NCI-H2081 (cell line): ENCODE data around the gene AGTRAP.

Source experiments
- DNase-seq, 2 experiments: peaks; one replicate each; lab custom pipeline; 2025; lab: John Stamatoyannopoulos, UW

AGTRAP gene

DNA sequence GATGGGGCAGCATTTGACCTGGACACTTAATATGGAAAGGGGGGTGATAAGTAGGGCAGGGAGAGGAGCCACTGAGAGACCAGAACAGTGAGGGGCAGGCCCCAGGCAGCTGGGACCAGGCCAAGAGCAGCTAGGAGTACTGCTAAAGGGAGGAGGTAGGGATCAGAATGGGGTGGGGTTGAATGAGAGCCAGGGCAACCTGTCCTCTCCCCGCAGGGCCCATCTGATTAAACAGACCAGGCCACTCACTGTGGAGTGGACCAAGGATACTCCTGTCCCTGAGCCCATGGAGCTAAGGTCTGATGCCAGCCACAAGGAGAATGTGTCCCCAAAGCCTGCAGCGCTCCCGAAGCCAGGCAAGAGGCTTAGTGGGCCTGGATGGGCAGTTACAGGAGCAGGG is 28.2 kb downstream of the AGTRAP start:
- DNase-seq = no peak

DNA sequence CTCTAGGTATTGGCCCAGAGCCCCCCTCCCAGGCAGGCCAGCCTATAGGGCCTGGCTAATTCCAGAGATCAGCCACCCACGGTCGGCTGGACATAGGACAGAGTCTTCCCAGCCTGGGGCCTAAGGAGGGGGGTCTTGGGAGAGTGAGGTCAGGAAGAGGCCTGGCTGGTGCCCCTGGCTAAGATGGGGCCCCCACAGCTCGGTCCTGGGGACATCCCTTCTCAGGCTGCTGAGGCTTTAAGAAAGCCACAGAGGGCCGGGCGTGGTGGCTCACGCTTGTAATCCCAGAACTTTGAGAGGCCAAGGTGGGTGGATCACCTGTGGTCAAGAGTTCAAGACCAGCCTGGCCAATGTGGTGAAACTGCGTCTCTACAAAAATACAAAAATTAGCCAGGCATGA is 28.6 kb downstream of the AGTRAP start:
- DNase-seq = no peak

DNA sequence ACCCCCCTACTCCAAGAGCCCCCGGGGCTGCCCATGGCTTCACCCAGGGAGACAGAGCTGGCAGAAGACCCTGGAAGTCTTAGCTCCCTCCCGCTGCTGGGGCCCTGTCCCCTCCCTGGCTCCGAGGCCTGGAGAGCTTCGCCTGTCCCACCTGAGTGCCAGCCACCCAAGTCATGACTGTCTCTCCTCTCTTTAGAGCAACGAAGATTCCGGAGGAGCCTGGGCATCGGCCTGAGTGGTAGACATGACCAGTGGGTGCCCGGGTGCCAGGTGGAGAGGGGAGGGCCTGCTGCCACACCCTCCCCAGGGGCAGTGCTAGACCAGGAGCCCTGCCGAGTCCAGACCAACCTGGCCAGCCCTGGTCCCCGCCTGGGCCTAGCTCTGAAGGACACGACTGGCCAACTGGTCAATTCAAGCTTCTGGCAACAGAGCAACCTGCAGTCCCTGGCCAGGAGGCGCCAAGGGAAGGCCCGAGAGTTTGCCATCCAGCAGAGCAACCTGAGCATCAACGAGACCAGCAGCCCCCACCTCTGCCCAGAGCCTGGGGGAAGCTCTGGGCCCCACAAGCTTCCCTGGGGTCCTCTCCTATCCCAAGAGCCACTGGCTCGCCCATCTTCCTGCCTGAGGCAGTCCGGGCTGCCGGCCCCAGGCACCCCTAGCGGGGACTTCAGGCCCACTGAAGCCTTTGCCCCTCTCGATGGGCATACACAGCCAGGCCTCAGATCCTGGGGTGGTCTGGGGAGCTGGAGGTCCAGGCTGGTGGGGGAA is 29.9 kb downstream of the AGTRAP start:
- no peak for DNase-seq

DNA sequence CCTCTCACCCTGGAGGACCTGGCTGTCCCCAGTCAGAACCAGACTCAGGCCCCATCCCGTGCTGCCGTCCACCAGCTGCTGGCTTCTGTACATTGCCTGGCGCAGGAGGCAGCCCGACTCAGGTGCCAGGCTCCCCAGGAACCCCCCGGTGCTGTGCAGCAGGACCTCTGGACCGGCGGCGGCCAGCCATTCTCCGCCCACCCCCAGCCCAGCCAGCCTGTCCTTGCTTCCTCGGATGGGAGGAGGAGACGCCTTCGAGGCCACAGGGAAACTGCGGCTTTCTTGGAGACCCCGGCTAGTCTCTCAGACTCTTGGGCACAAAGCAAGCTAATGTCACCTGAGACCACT is 30.5 kb downstream of the AGTRAP start:
- DNase-seq = no peak

DNA sequence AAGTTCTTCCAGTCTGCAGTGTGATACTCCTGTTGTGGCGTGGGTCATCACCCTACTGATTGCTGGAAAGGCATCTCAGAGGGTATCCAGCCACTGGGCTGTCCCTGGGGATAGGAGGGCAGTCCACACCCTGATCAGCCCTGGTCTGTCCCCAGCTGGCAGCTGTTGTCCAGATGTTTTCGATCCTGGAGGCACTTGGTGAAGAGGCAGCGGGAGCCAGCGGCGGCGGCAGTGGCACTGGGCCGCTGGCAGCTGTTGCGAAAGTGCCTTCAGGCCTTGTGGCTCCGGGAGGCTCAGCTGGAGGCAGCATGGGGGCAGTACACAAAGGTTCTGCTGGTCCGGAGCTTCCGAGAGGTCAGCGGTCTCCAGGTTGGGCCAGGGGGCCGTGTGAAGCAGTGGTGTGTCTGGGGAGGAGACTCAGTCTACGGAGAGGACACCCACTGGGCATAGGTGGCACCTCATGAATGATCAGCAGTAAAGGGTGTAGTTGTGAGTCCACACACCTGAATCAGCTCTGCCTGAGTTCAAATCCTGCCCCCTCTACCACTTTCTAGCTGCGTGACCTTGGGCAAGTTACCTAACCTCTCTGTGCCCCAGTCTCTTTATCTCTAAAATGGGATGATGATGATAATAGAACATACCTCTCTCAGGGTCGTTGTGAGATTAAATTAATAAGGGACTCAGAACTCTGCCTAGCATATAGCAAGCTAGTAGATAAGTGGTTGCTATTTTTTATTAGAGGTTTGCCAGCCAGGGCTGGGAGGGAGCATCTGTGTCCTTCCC is 32.2 kb downstream of the AGTRAP start:
- no peak for DNase-seq

DNA sequence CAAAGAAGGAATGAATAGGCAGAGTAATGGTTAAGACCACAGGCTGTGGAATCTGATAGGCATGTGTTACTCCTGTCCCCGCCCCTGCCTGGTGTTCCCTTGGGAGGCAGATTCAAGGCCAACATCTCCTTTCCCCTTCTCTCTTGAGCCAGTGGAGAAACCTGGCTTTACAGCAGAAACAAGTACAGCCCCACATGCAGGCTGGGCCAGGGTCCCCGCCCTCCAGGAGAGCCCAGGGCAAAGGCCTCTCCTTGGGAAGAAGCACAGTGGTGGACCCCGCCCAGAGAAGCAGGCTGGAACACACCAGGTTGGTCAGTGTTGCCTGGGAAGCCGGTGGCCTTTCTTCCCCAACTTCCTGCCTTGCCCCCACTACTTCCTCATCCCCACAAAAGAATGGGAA is 32.9 kb downstream of the AGTRAP start:
- DNase-seq = no peak

DNA sequence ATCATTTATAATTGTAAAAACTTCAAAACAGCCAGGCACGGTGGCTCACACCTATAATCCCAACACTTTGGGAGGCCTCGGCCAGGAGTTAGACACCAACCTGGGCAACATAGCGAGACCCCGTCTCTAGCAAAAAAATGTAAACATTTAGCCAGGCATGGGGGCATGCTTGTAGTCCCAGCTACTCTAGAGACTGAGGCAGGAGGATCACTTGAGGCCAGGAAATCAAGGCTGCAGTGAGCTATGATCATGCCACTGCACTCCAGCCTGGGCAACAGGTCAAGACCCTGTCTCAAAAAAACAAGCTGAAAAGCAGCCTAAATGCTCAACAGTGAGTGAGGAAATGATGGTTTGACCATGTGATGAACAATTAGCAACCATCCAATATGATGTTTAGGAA is 33.3 kb downstream of the AGTRAP start:
- DNase-seq = no peak

DNA sequence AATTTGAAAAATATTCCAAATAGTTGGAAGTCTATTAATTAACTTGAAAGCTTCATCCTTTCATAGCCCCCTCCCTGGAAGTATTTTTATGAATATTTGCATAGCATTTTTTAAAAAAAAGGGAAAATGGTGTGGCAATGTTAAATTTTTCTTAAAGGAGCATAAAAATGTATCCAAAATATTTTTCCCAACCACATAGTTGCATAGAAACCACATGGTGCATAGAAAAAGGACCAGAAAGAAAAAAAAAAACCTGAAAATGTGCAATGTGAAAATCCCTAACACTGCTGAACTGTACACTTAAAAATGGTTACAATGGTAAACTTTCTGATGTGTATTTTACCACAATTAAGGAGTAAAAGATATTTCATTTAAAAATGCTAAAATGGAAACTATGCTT is 34.1 kb downstream of the AGTRAP start:
- no peak for DNase-seq

DNA sequence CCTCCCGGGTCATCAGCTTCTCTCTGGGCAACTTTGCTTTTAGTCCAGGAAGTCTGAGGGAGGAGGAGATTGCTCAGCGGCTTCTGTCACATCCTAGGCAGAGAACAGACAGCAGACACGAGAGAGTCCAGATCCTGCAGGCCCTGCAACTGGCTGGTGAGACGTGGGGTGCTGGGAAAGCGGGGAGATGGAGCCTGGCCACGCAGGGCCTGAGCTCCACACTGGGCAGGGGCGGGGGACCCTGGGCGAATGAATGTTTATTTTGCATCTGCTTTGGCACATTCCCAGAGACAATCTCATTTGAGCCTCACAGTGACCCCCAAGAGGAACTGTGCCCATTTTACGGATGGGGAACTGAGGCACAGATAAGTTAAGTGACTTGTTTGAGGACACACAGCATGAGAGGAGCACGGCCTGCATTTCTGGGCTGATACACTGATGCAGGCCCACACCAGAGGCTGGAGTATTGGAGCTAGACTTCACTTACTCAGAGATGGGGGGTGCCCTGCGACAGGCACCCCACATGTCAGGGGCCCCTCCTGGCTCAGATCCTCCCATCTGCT is 35.6 kb downstream of the AGTRAP start:
- DNase-seq = no peak

DNA sequence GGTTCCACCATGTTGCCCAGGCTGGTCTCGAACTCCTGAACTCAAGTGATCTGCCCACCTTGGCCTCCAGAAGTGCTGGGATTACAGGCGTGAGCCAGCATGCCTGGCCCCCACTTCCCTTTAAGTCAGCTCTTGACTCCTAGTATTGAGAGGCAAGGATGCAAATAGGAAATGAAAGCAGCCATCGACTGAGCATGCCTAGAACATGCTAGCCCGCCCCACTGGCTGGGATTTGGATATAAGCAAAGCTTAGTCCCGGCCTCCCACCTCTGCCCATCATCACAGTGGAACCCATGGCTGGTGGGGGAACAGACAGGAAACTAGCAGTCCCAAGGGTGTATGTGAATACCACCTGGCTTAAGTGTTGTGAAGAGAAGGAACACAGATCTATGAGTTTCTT is 36.5 kb downstream of the AGTRAP start:
- no peak for DNase-seq

DNA sequence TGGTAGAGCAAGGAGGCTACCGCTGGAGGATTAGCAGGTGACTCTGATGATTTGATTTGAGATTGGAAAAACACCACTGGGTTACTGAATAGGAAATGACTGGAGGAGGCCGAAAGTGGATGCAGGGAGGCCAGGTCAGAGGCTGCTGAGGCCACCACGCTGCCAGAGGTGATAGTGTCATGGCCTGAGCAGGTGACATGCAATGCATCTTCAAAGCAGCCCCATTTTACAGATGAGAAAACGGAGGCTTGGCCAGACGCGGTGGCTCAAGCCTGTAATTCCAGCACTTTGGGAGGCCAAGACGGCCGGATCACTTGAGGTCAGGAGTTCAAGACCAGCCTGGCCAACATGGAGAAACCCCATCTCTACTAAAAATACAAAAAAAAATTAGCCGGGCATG is 38.8 kb downstream of the AGTRAP start:
- no peak for DNase-seq

DNA sequence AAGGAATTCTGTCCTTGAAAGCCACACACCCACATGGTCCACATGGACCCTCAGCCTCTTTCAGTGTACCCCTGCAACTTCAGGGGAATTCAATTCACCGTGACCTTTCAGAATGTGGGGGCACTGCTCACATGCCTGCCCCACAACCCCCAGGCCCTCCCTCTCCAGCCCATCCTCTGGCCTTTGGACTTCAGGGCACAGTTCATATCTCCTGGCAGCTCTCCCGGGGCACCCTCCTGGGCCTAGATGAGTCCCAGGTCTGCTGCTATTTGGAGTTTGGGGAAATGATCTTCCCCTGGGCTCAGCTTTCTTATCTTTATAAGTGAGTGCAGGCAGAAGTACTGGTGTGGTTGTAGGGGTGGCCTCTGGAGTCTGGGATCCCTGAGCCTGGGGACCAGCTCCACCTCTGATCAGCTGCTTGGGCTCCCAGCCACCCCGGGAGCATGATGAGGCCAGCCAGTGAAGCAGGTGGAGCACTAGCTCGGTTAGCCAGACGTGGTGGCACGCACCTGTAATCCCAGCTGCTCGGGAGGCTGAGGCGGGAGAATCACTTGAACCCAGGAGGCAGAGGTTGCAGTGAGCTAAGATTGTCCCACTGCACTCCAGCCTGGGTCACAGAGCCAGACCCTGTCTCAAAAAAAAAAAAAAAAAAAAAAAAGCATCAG is 41.9 kb downstream of the AGTRAP start:
- DNase-seq = no peak

DNA sequence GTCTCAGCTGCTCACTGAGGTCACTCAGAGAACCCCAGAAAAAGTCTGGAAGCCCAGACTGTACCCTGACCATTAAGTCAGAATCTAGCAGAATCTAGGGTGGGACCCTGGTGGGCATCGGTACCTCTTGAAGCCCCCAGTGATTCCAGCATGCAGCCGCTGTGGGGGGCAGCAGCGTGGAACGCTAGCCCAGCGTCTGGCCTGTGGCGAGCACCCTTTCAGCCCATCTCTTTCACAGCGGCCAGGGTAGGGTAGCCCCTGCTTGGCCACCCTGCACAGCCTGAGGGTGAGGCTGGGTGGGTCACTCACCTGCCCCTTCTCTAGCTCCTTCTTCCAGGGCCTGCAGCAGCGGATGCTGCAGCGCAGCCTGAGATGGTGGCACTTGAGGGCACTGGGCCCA is 42.4 kb downstream of the AGTRAP start:
- DNase-seq = no peak

DNA sequence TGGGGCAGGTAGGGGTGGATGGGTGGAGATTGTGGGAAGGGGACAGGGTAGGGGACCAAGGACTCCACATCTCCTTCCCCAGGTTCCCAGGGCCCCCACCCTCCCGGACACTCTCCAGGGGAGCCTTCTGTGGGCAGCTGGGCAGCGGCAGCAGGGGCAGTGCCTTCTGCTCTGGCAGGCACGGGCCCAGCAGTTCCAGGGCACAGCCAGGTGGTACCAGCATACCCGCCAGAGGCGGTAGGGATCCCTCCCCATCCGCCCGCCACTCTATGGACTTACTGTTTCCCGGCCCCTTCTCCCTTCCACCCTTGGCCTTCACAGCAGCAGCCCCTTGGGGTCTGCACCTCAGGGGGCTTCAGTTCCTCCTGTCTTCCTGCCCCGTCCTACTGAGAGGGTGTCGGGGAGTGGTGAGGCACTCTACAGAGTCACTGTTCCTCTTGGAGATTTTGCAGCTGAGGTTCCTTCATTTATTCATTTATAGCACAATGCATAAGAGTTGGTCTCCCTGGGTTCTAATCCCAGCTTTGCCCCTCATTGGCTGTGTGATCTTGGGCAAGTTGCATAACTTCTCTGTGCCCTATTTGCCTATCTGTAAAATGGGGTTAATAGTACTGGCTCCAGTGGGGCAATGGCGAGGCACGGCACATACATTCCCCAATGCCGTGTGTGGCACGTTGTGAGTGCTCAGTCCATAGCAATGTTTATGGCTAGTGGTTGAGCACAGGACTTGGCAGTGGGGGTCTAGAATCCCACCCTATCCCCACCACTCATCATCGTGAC is 43.1 kb downstream of the AGTRAP start:
- no peak for DNase-seq

DNA sequence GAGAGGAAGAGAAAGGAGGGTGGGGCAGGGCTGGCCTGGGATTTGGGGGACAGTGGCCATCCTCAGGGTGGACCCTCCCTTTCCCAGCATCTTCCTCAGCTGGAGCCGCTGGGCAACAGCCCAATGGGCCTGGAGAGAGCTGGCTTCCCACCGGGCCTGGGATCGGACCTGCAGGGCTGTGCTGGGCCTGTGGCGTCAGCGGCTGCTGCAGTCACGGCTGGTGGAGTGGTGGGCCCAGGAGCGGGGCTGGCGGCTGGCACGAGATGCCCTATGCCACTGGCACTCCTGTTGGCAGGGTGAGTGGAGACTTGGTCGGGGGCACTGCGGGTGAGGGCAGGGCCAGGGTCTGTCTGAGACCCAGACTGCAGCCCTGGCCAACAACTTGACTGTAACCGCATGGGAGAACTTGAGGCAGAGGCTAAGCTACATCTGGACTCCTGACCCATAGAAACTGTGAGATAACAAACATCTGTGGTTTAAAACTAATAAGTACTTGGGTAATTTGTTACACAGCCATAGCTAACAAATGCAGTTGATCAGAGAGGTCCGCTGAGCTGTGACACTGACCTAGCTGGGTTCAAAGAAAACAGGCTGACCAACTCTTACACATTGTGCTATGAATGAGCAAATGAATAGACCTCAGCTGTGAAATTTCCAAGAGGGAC is 43.9 kb downstream of the AGTRAP start:
- no peak for DNase-seq

DNA sequence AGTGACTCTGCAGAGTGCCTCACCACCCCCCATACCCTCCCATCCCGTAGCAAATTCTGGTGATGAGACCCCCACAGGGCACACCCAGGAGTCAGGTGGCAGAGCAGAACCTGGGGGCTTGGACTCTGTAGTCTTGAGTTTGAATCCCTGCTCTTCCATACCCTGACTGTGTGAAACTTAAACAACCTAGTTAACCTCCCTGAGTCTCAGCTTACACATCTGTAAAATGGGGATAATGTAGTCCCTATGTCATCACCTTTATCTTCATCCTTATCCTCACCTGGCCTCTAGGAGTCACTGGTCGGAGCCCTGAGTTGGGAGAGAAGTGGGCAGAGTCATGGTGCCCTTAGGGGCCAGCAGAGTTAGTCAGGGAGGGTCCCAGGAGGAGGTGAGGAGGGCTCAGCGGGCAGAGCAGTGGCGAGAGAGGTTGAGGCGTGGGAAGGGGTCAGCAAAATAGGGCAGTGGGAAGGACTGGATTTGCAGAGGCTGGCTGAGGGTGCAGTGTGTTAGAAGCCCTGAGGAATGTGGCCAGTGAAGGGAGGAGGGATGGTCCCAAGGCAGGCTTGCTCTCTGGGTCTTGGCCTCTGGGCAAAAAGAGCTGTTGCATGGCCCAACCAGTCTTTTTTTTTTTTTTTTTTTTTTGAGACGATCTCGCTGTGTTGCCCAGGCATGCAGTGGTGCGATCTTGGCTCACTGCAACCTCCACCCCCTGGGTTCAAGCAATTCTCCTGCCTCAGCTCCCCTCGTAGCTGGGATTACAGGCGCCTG is 44.6 kb downstream of the AGTRAP start:
- DNase-seq = no peak

DNA sequence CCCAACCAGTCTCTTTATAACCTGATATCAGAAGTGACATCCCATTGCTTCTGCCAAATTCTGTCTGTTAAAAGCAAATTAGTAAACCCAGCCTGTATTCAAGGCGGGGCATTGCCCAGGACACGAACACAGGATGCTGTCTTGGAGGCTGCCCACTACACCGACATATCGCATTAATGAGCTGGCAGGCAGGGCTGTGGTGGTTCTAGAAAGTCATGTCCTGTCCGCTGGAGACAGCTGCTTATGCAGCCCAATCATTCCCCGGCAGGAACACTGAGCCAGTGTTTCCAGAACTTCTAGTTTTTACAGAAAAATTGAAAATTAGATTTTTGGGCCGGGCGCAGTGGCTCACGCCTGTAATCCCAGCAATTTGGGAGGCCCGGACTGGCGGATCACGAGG is 45.4 kb downstream of the AGTRAP start:
- DNase-seq = no peak

DNA sequence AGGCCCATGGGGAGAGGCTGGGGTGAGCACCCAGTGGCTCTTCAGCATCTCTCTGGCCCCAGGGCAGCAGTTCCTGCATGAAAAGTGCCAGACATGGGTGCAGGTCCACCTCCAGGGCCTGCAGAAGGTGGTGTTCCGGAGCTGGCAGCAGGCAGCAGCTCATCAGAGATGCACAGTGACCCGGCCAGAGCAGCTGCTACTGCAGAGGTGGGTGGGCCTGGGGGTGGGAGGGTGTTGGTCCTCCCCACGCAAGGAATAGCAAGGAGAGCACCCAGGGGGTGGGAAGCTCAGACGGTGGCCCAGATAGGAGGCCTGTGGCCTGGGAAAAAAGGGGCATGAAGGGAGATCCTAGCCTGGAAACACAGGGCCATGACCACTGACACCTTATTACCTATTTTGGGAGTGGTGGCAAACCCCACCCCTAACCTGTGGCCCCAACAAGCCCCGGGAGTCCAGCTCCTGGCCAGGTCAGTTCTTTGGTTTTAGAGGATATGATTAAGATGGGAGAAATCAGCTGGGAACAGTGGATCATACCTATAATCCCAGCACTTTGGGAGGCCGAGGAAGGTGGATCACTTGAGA is 46.3 kb downstream of the AGTRAP start:
- no peak for DNase-seq

DNA sequence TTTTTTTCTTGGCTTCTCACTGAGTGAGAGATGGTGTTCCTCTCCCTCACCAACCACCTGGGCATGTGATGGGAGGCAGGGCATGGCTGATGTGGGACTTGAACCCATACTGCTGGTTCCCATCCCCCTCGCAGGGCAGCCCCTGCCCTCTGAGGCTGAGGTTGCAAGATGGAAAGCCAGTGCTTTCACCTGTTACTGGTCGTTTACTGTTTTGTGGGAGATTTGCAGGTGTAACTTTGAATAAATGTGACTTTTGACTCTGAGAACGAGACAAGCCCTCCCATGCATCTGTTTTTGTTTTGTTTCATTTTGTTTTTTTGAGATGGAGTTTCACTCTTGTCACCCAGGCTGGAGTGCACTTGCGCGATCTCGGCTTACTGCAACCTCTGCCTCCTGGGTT is 47.6 kb downstream of the AGTRAP start:
- no peak for DNase-seq

DNA sequence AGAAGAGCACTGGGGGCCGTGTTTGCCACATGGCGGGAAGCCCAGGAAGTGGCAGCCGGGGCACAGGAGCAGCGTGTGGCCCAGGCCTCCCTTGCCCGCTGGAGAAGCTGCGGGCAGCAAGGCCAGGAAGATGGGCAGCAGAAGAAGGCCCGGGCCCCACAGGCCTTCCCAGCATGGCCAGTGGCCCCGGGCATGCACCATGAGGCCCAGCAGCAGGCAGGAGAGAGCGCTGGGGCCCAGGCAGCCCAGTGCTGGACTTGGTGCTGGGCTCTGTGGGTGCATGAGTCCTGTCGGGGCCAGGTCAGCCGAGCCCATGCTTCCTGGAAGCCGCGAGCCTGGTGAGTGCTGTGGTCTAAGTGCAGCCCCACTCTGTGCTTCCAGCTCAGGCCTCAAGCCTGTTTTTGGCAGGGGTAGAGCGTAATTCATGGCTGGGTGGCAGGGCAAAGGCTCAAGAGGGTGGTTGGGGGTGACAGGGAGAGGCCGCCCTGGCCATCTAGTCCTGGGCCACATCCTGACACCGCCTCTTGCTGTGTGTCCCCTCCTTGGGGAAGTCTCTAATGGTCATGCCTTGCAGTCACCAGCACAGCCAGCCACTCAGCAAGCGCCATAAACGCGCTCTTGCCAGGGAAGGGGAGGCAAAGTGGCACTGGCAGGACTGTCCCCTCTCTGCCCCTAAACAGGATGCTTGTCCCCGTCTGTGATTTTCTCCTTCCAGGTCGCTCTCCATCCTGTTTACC is 48.5 kb downstream of the AGTRAP start:
- DNase-seq = no peak
